Activated CD4-positive, alpha-beta T cell treated with anti-CD3 and anti-CD28 coated beads, Interleukin-2, amount 50 U/mL, for 1 hour (primary cell): Measurements from ENCODE around the gene FOXK1.
A peak's percentile ranks its signal among the peaks of the same experiment; 100 is the strongest.

Source experiments
- DNase-seq: peaks from one replicate; pipeline ENCODE4 v3.0.0-alpha.2; 2020

FOXK1 gene

GRCh38 chr7:4725014-4725849, 43.1 kb downstream of the FOXK1 start:
- DNase-seq, result peak; percentile 36

- DNase-seq, result no peak
These were observed 43.9 kb downstream of the FOXK1 start for GRCh38 chr7:4725850-4726450.

- DNase-seq, result no peak
These were observed 44.5 kb downstream of the FOXK1 start for GRCh38 chr7:4726566-4726965.

- no peak for DNase-seq
These were observed 46.0 kb downstream of the FOXK1 start for GRCh38 chr7:4727914-4728705.

- no peak for DNase-seq
These were observed 47.2 kb downstream of the FOXK1 start for GRCh38 chr7:4729266-4729665.

- DNase-seq, result no peak
These were observed 48.2 kb downstream of the FOXK1 start for GRCh38 chr7:4730276-4730675.

- DNase-seq, result no peak
These were observed 48.9 kb downstream of the FOXK1 start for GRCh38 chr7:4730971-4731370.

GRCh38 chr7:4731803-4732202, 49.7 kb downstream of the FOXK1 start:
- DNase-seq, result no peak

- DNase-seq, result peak; percentile 21
These were observed 51.9 kb downstream of the FOXK1 start for GRCh38 chr7:4733936-4734528.

GRCh38 chr7:4734587-4735345, 52.7 kb downstream of the FOXK1 start:
- DNase-seq, result no peak

GRCh38 chr7:4737300-4737699, 55.2 kb downstream of the FOXK1 start:
- DNase-seq, result no peak

GRCh38 chr7:4738711-4739527, 56.8 kb downstream of the FOXK1 start:
- peak; percentile 36 for DNase-seq

GRCh38 chr7:4739528-4739992, 57.5 kb downstream of the FOXK1 start:
- peak; percentile 63 for DNase-seq

- DNase-seq, result no peak
These were observed 58.7 kb downstream of the FOXK1 start for GRCh38 chr7:4740796-4741195.

- DNase-seq, result no peak
These were observed 60.0 kb downstream of the FOXK1 start for GRCh38 chr7:4742051-4742573.

GRCh38 chr7:4742852-4743251, 60.8 kb downstream of the FOXK1 start:
- DNase-seq, result no peak

- peak; percentile 75 for DNase-seq
These were observed 62.5 kb downstream of the FOXK1 start for GRCh38 chr7:4744391-4745264.

- no peak for DNase-seq
These were observed 63.3 kb downstream of the FOXK1 start for GRCh38 chr7:4745265-4745919.
